Hippocampal formation (tissue), 2 donors: ENCODE results near the gene ARHGAP23.

ENCODE experiments used
- DNase-seq, 2 donors: peaks; one replicate each; lab custom pipeline; 2025; lab: John Stamatoyannopoulos, UW

The ARHGAP23 gene

GRCh38 chr17:38443356-38444031 is 15.2 kb downstream of the ARHGAP23 start:
- no peak for DNase-seq

- peak; percentile 67 to 76 for DNase-seq
Observed at GRCh38 chr17:38444151-38444550, 15.9 kb downstream of the ARHGAP23 start.

- DNase-seq, result no peak
Observed at GRCh38 chr17:38447502-38448085, 19.3 kb downstream of the ARHGAP23 start.

- no peak for DNase-seq
Observed at GRCh38 chr17:38448208-38448771, 20.0 kb downstream of the ARHGAP23 start.

GRCh38 chr17:38449364-38449763 is 21.1 kb downstream of the ARHGAP23 start:
- no peak for DNase-seq

GRCh38 chr17:38450557-38451029 is 22.3 kb downstream of the ARHGAP23 start:
- no peak for DNase-seq

- DNase-seq, result no peak
Observed at GRCh38 chr17:38451030-38451839, 23.0 kb downstream of the ARHGAP23 start.

- DNase-seq, result no peak
Observed at GRCh38 chr17:38451840-38452529, 23.7 kb downstream of the ARHGAP23 start.

- no peak for DNase-seq
Observed at GRCh38 chr17:38452719-38453118, 24.5 kb downstream of the ARHGAP23 start.

GRCh38 chr17:38453951-38454421 is 25.7 kb downstream of the ARHGAP23 start:
- peak in 1 of 2 donors; percentile 67 for DNase-seq

GRCh38 chr17:38454532-38454931 is 26.3 kb downstream of the ARHGAP23 start:
- DNase-seq, result peak; percentile 88 to 89

GRCh38 chr17:38455288-38455915 is 27.1 kb downstream of the ARHGAP23 start:
- no peak for DNase-seq

- no peak for DNase-seq
Observed at GRCh38 chr17:38456031-38456815, 28.0 kb downstream of the ARHGAP23 start.

- no peak for DNase-seq
Observed at GRCh38 chr17:38457577-38458371, 29.5 kb downstream of the ARHGAP23 start.

GRCh38 chr17:38458521-38458920 is 30.3 kb downstream of the ARHGAP23 start:
- no peak for DNase-seq

GRCh38 chr17:38459567-38459966 is 31.3 kb downstream of the ARHGAP23 start:
- DNase-seq, result no peak

- DNase-seq, result no peak
Observed at GRCh38 chr17:38460082-38460715, 31.9 kb downstream of the ARHGAP23 start.

GRCh38 chr17:38460716-38461630 is 32.7 kb downstream of the ARHGAP23 start:
- no peak for DNase-seq
